ENCODE measurements around the gene TTC9B. TPM values are rescaled to one million over a fixed set of nuclear protein-coding genes. Genes with fewer than 3 reads are reported as not detected.

Gene TTC9B
- total and polyA plus RNA-seq, 8 donors = 0.35 to 0.37 TPM; not detected in 6

GRCh38 chr19:40231544-40232424 is 13.6 kb upstream of the TTC9B start:
- Histone ChIP-seq H3K27ac (peak overlapping the region in 2 of 5 donors; percentile 11 to 26), H3K36me3 (peaks cover 35 to 45% (median 44%) of the 10 kb centered on the region in 4 donors), H3K4me3 (no peak overlapping the region), H3K9me3 (no peaks in the 10 kb centered on the region), H3K27me3 (peaks cover 0 to 12% (median 3%) of the 10 kb centered on the region in 3 donors), H3K4me1 (peaks cover under 1 to 18% (median 13%) of the 10 kb centered on the region in 4 donors)
- TF ChIP-seq POLR2AphosphoS5 (IDR thresholded peaks at IDR 0.05) = no peak
- TF ChIP-seq, protein P1, sequence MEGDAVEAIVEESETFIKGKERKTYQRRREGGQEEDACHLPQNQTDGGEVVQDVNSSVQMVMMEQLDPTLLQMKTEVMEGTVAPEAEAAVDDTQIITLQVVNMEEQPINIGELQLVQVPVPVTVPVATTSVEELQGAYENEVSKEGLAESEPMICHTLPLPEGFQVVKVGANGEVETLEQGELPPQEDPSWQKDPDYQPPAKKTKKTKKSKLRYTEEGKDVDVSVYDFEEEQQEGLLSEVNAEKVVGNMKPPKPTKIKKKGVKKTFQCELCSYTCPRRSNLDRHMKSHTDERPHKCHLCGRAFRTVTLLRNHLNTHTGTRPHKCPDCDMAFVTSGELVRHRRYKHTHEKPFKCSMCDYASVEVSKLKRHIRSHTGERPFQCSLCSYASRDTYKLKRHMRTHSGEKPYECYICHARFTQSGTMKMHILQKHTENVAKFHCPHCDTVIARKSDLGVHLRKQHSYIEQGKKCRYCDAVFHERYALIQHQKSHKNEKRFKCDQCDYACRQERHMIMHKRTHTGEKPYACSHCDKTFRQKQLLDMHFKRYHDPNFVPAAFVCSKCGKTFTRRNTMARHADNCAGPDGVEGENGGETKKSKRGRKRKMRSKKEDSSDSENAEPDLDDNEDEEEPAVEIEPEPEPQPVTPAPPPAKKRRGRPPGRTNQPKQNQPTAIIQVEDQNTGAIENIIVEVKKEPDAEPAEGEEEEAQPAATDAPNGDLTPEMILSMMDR (IDR thresholded peaks at IDR 0.05) = no peak
- TF ChIP-seq POLR2A (IDR thresholded peaks at IDR 0.05) = no peak
- no peak for TF ChIP-seq EP300 (IDR thresholded peaks at IDR 0.05)
- peak in 1 of 2 donors; percentile 63 for DNase-seq
- intact Hi-C loops (cut with DNase I; ENCODE audit: low total_unique reads) = no loop called here
- WGBS, 5 donors = 47 to 67% (median 52%) methylated on average over 7 to 16 of the region's 16 CpGs

GRCh38 chr19:40231057-40231456 is 12.9 kb upstream of the TTC9B start:
- TF ChIP-seq POLR2AphosphoS5 (IDR thresholded peaks at IDR 0.05) (no peak), POLR2A (IDR thresholded peaks at IDR 0.05) (no peak), EP300 (IDR thresholded peaks at IDR 0.05) (no peak)
- TF ChIP-seq, protein P1 (IDR thresholded peaks at IDR 0.05) = no peak
- Histone ChIP-seq H3K27me3 (peaks cover 0 to 20% (median 11%) of the 10 kb centered on the region in 3 donors), H3K4me3 (no peak overlapping the region), H3K4me1 (peaks cover 8 to 25% (median 20%) of the 10 kb centered on the region in 4 donors), H3K36me3 (peaks cover 28 to 38% (median 37%) of the 10 kb centered on the region in 4 donors), H3K9me3 (no peaks in the 10 kb centered on the region), H3K27ac (peak overlapping the region in 1 of 5 donors; percentile 11)
- 75 to 90% (median 86%) methylated on average over 6 of the region's 6 CpGs for WGBS, 5 donors
- intact Hi-C loops (cut with DNase I; ENCODE audit: low total_unique reads) = no loop called here
- DNase-seq = no peak

GRCh38 chr19:40229926-40230417 is 11.8 kb upstream of the TTC9B start:
- Histone ChIP-seq H3K4me1 (peaks cover 13 to 33% (median 26%) of the 10 kb centered on the region in 4 donors), H3K27me3 (peaks cover 0 to 31% (median 20%) of the 10 kb centered on the region in 3 donors), H3K9me3 (no peaks in the 10 kb centered on the region), H3K36me3 (peaks cover 18 to 27% (median 26%) of the 10 kb centered on the region in 4 donors), H3K27ac (no peak overlapping the region), H3K4me3 (no peak overlapping the region)
- 65 to 81% (median 78%) methylated on average over 4 of the region's 4 CpGs for WGBS, 5 donors
- DNase-seq = no peak
- intact Hi-C loops (cut with DNase I; ENCODE audit: low total_unique reads) = no loop called here
- TF ChIP-seq POLR2AphosphoS5 (IDR thresholded peaks at IDR 0.05) (no peak), EP300 (IDR thresholded peaks at IDR 0.05) (no peak), POLR2A (IDR thresholded peaks at IDR 0.05) (no peak)
- TF ChIP-seq, protein P1 (IDR thresholded peaks at IDR 0.05) = no peak

DNA sequence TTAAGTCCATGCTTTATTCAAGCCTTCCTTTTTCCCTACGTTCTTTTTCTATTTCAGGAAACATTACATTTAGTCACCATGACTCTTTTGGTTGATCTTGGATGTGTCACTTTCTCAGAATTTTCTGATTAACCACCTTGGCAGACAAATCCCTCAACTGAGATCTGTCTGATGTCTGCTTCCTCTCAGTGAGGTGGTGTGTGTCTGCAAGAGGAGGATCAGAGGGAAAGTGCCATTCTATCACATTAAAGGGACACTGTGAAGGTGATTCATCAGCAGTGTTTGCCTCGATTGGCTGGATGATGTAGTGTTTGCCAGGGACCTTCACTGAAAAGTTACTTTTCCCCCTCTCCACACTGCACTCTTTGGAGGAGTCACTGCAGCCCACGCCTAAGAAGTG is 11.3 kb upstream of the TTC9B start:
- no peak for DNase-seq
- 34 to 52% (median 41%) methylated on average over 3 of the region's 3 CpGs for WGBS, 5 donors
- H3K27me3 ChIP-seq = peaks cover 0 to 35% (median 25%) of the 10 kb centered on the region in 3 donors
- no peaks in the 10 kb centered on the region for H3K9me3 ChIP-seq
- intact Hi-C loops (cut with DNase I; ENCODE audit: low total_unique reads) = no loop called here
- H3K36me3 ChIP-seq = peaks cover 14 to 22% (median 21%) of the 10 kb centered on the region in 4 donors
- no peak overlapping the region for H3K27ac ChIP-seq
- H3K4me3 ChIP-seq = no peak overlapping the region
- peaks cover 13 to 33% (median 26%) of the 10 kb centered on the region in 4 donors for H3K4me1 ChIP-seq
- TF ChIP-seq POLR2AphosphoS5 (IDR thresholded peaks at IDR 0.05) (no peak), POLR2A (IDR thresholded peaks at IDR 0.05) (no peak), EP300 (IDR thresholded peaks at IDR 0.05) (no peak)
- TF ChIP-seq, protein P1 (IDR thresholded peaks at IDR 0.05) = no peak

All from stomach (tissue), 9 donors.